Measurements from ENCODE around the gene BECN2. TPM values are rescaled to one million over a fixed set of nuclear protein-coding genes. Genes with fewer than 3 reads are reported as not detected.

Gene BECN2
- total RNA-seq, 1 donor from 2014 or later = not detected

DNA sequence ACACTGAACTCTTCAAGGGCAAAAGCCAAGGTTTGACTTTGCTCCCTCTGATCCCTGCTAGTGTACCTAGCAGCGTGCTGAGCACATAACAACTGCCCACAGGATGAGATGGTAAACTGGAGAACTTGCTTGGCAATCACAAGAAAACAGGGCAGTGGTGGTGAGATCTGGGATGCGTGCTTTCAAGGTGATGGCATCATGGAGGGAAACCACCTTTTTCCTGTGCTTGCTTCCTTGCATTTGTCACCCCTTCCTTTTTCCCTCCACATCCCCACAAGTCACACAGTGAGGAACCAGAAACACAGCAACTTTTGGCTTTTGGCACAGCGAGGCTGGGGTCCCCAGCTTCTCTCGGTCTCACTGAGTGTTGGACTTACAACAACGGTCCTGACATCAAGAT is 31.4 kb upstream of the BECN2 start:
- no peaks in the 10 kb centered on the region for H3K9me3 ChIP-seq
- TF ChIP-seq, protein P1, sequence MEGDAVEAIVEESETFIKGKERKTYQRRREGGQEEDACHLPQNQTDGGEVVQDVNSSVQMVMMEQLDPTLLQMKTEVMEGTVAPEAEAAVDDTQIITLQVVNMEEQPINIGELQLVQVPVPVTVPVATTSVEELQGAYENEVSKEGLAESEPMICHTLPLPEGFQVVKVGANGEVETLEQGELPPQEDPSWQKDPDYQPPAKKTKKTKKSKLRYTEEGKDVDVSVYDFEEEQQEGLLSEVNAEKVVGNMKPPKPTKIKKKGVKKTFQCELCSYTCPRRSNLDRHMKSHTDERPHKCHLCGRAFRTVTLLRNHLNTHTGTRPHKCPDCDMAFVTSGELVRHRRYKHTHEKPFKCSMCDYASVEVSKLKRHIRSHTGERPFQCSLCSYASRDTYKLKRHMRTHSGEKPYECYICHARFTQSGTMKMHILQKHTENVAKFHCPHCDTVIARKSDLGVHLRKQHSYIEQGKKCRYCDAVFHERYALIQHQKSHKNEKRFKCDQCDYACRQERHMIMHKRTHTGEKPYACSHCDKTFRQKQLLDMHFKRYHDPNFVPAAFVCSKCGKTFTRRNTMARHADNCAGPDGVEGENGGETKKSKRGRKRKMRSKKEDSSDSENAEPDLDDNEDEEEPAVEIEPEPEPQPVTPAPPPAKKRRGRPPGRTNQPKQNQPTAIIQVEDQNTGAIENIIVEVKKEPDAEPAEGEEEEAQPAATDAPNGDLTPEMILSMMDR (IDR thresholded peaks at IDR 0.05) = no peak
- no peaks in the 10 kb centered on the region for H3K27me3 ChIP-seq
- intact Hi-C loops (cut with DNase I) = no loop called here
- H3K27ac ChIP-seq = no peak overlapping the region
- DNase-seq (ENCODE audit: low spot score in 2 of 2) = no peak
- no peaks in the 10 kb centered on the region for H3K36me3 ChIP-seq
- no peak overlapping the region for H3K4me3 ChIP-seq
- H3K4me1 ChIP-seq = no peaks in the 10 kb centered on the region

DNA sequence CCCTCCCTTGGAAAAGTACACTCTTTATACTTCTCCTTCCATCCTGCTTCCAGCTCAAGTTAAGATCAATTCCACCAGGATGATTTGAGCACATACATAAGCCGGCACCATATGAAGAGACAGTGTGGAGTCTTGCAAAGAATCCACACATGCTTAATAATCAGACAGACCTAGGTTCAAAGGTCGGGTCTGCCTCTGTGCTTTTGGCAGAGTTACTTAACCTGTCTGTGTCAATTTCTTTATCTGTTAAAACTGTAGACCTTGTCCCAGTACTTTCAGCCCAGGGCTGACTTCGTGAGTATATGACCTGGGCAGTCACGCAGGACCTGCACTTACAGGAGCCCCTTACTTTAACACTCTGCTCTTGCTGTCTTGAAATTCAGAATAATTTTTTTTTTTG is 30.2 kb upstream of the BECN2 start:
- no peaks in the 10 kb centered on the region for H3K27me3 ChIP-seq
- no peak overlapping the region for H3K27ac ChIP-seq
- H3K9me3 ChIP-seq = no peaks in the 10 kb centered on the region
- H3K4me1 ChIP-seq = no peaks in the 10 kb centered on the region
- DNase-seq (ENCODE audit: low spot score in 2 of 2) = no peak
- H3K4me3 ChIP-seq = no peak overlapping the region
- intact Hi-C loops (cut with DNase I) = no loop called here
- TF ChIP-seq, protein P1 (IDR thresholded peaks at IDR 0.05) = no peak
- H3K36me3 ChIP-seq = no peaks in the 10 kb centered on the region

DNA sequence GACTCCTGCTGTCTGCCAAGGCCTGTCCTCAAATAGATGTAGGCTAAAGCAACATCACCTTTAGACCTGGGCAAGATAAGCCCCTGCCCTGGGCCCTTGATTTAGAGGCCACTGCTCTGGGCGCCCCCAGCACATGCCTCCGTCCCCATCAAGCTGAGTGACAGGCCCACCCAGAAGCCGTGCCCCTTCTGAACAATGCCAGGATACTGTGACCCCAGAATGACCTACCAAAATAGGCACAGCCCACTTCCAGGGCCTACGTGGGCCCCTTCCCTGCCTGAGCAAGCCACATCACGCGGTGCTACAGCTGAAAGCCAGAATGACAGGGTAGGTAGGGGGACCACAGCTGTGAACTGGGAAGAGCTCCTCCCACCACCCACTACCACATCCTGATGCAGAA is 24.7 kb upstream of the BECN2 start:
- no peak for DNase-seq (ENCODE audit: low spot score in 2 of 2)
- H3K27me3 ChIP-seq = no peaks in the 10 kb centered on the region
- intact Hi-C loops (cut with DNase I) = no loop called here
- H3K9me3 ChIP-seq = no peaks in the 10 kb centered on the region
- H3K4me1 ChIP-seq = no peaks in the 10 kb centered on the region
- TF ChIP-seq, protein P1 (IDR thresholded peaks at IDR 0.05) = no peak
- H3K27ac ChIP-seq = no peak overlapping the region
- no peak overlapping the region for H3K4me3 ChIP-seq
- H3K36me3 ChIP-seq = no peaks in the 10 kb centered on the region

- H3K9me3 ChIP-seq = peaks cover 0 to 4% of the 10 kb centered on the region in 2 donors
- TF ChIP-seq, protein P1 (IDR thresholded peaks at IDR 0.05) = no peak
- intact Hi-C loops (cut with DNase I) = no loop called here
- H3K4me3 ChIP-seq = no peak overlapping the region
- H3K4me1 ChIP-seq = no peaks in the 10 kb centered on the region
- no peaks in the 10 kb centered on the region for H3K36me3 ChIP-seq
- no peak for DNase-seq (ENCODE audit: low spot score in 2 of 2)
- no peak overlapping the region for H3K27ac ChIP-seq
- no peaks in the 10 kb centered on the region for H3K27me3 ChIP-seq
These were observed 23.2 kb upstream of the BECN2 start for GRCh38 chr1:241934201-241934848.

DNA sequence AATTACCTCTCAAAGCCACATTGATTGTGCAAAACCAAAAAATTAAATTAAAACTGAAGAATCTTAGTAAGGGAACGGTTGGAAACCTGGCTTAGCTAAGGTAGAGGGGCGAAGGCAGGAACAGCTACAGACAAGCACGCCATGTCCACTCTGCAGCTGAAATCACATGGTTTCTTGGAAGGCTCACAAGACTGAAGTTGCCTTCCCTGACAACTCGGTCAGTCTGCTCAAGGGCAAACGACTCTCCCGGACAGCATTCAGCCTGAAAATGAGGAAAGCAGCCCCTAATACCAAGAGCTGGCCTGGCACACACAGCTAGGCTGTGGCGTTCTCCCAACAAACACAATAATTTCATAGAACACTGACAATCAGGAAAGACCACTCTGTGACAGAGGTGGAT is 22.7 kb upstream of the BECN2 start:
- Histone ChIP-seq H3K27me3 (no peaks in the 10 kb centered on the region), H3K27ac (no peak overlapping the region), H3K9me3 (peaks cover 0 to 5% of the 10 kb centered on the region in 2 donors), H3K36me3 (no peaks in the 10 kb centered on the region), H3K4me1 (no peaks in the 10 kb centered on the region), H3K4me3 (no peak overlapping the region)
- TF ChIP-seq, protein P1 (IDR thresholded peaks at IDR 0.05) = no peak
- intact Hi-C loops (cut with DNase I) = no loop called here
- no peak for DNase-seq (ENCODE audit: low spot score in 2 of 2)

GRCh38 chr1:241939798-241940197 is 17.8 kb upstream of the BECN2 start:
- no peak for DNase-seq (ENCODE audit: low spot score in 2 of 2)
- no peaks in the 10 kb centered on the region for H3K4me1 ChIP-seq
- H3K27me3 ChIP-seq = no peaks in the 10 kb centered on the region
- H3K36me3 ChIP-seq = no peaks in the 10 kb centered on the region
- peaks cover 0 to 5% of the 10 kb centered on the region in 2 donors for H3K9me3 ChIP-seq
- TF ChIP-seq, protein P1 (IDR thresholded peaks at IDR 0.05) = no peak
- intact Hi-C loops (cut with DNase I) = no loop called here
- no peak overlapping the region for H3K27ac ChIP-seq
- H3K4me3 ChIP-seq = no peak overlapping the region

Measured in ascending aorta (tissue), 2 donors.